ENCODE measurements around the gene TRIM34.

- TF ChIP-seq GATA2 (IDR thresholded peaks at IDR 0.05; ENCODE audit: low read depth, low read length) (no peak), GATA3 (IDR thresholded peaks at IDR 0.05; ENCODE audit: low read depth, low read length) (no peak)
Observed at GRCh38 chr11:5596607-5597201, 28.1 kb upstream of the TRIM34 start, which contains the start of gene TRIM6.

Measured in SH-SY5Y (cell line).